DOHH2 (cell line): ENCODE data around the gene CYTH3.

Source experiments
- CTCF ChIP-seq: fragments of 200-600 bp; sonication (generic); IDR thresholded peaks from one replicate; pipeline ENCODE4 v1.5.1; 2014; ENCODE audit warnings: antibody characterized with exemption, mild to moderate bottlenecking, low read depth, low read length; ENCODE audit not compliant: poor library complexity, severe bottlenecking
- EZH2phosphoT487 ChIP-seq: fragments of 200-600 bp; sonication (generic); IDR thresholded peaks from 2 replicates; pipeline ENCODE4 v1.6.1; 2017; ENCODE audit warnings: borderline replicate concordance, mild to moderate bottlenecking, antibody characterized with exemption, low read length, moderate library complexity, mixed read lengths

DNA sequence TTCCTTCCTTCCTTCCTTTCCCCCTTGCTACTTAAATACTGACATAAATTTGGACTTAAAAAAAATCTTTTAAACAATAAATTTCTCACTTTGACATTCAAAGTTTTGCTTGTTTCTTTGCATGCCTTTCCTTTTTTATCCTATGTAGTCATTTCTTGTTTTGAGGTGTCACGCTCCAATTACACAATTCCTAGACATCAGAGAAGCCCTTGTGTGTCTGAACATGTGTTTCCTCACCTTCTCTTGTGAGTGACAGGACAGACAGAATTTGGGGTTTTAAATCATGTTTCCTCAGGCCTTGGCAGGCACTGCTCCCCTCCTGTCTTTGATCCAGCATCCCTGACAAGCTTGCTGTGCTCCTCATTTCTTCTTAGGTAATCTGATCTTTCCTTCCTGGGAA, 91.3 kb downstream of the CYTH3 start:
- TF ChIP-seq CTCF, result no peak
- TF ChIP-seq EZH2phosphoT487, result no peak
